GM12878 (cell line): ENCODE measurements around the gene EVA1A.

ENCODE experiments used
- ATF3 ChIP-seq: IDR thresholded peaks from 2 replicates; pipeline ENCODE4 v1.6.1; 2011; ENCODE audit warnings: low read depth, mild to moderate bottlenecking, low read length, moderate library complexity, borderline replicate concordance; ENCODE audit errors: extremely low read depth
- BCL11A ChIP-seq: IDR thresholded peaks from 2 replicates; pipeline ENCODE4 v1.6.1; 2011; ENCODE audit warnings: low read depth, low read length
- CTCF ChIP-seq, 3 experiments: IDR thresholded peaks in 2 of 3; conservative IDR thresholded peaks in 1 of 3; 2 replicates each; pipeline ENCODE4 v1.5.1; 2011; ENCODE audit warnings: low read depth in 3 of 3, low read length in 3 of 3, mild to moderate bottlenecking in 3 of 3, control low read depth in 2 of 3, moderate library complexity in 2 of 3, inconsistent platforms in 1 of 3, mixed read lengths in 1 of 3; ENCODE audit not compliant: control insufficient read depth in 2 of 3, insufficient read depth in 1 of 3; ENCODE audit errors: extremely low read depth in 1 of 3
- KAT2A ChIP-seq: conservative IDR thresholded peaks from 2 replicates; pipeline ENCODE4 v1.6.1; 2011; ENCODE audit warnings: low read depth, low read length; ENCODE audit not compliant: control insufficient read depth
- POLR2A ChIP-seq: IDR thresholded peaks from 2 replicates; pipeline ENCODE4 v1.6.1; 2011; ENCODE audit warnings: low read depth, mild to moderate bottlenecking, low read length
- TCF7 ChIP-seq: IDR thresholded peaks from 2 replicates; pipeline ENCODE4 v1.6.1; 2014; ENCODE audit warnings: antibody characterized with exemption, borderline replicate concordance
- USF2 ChIP-seq: IDR thresholded peaks from 2 replicates; pipeline ENCODE4 v1.6.1; 2011; ENCODE audit warnings: low read depth, low read length, improper control_type of control experiment, borderline replicate concordance
- ZBTB33 ChIP-seq: fragments of 450-650 bp; IDR thresholded peaks from 2 replicates; pipeline ENCODE4 v1.6.1; 2017; ENCODE audit warnings: mild to moderate bottlenecking
- ZNF217 ChIP-seq: fragments of 450-650 bp; IDR thresholded peaks from 2 replicates; pipeline ENCODE4 v1.6.1; 2017; ENCODE audit warnings: antibody characterized with exemption, mild to moderate bottlenecking
- ZNF24 ChIP-seq: fragments of 450-650 bp; IDR thresholded peaks from 2 replicates; pipeline ENCODE4 v1.6.1; 2017; ENCODE audit warnings: antibody characterized with exemption, mild to moderate bottlenecking
- TF ChIP-seq, protein P1 (sequence below): fragments of 450-650 bp; formaldehyde crosslinking; IDR thresholded peaks from 2 replicates; pipeline ENCODE4 v1.5.0; 2022; ENCODE audit warnings: mild to moderate bottlenecking, missing genetic modification characterization

- TF ChIP-seq KAT2A (no peak), CTCF (IDR thresholded peaks at IDR 0.05 in 2 of 3, conservative IDR thresholded peaks at IDR 0.05 in 1 of 3; ENCODE audit: control insufficient read depth in 2 of 3, extremely low read depth in 1 of 3, insufficient read depth in 1 of 3, low read depth in 3 of 3, low read length in 3 of 3) (no peak), ZNF217 (no peak), ZNF24 (no peak), ZBTB33 (no peak), POLR2A (no peak), ATF3 (no peak), USF2 (no peak), TCF7 (no peak), BCL11A (no peak)
- TF ChIP-seq, protein P1, sequence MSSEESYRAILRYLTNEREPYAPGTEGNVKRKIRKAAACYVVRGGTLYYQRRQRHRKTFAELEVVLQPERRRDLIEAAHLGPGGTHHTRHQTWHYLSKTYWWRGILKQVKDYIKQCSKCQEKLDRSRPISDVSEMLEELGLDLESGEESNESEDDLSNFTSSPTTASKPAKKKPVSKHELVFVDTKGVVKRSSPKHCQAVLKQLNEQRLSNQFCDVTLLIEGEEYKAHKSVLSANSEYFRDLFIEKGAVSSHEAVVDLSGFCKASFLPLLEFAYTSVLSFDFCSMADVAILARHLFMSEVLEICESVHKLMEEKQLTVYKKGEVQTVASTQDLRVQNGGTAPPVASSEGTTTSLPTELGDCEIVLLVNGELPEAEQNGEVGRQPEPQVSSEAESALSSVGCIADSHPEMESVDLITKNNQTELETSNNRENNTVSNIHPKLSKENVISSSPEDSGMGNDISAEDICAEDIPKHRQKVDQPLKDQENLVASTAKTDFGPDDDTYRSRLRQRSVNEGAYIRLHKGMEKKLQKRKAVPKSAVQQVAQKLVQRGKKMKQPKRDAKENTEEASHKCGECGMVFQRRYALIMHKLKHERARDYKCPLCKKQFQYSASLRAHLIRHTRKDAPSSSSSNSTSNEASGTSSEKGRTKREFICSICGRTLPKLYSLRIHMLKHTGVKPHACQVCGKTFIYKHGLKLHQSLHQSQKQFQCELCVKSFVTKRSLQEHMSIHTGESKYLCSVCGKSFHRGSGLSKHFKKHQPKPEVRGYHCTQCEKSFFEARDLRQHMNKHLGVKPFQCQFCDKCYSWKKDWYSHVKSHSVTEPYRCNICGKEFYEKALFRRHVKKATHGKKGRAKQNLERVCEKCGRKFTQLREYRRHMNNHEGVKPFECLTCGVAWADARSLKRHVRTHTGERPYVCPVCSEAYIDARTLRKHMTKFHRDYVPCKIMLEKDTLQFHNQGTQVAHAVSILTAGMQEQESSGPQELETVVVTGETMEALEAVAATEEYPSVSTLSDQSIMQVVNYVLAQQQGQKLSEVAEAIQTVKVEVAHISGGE (CRISPR knock-in tag) = no peak
Measured at GRCh38 chr2:75512455-75513212, 48.1 kb downstream of the EVA1A start.
